Stomach (tissue), 4 donors: ENCODE results near the gene KEL.

Source experiments
- CTCF ChIP-seq, 7 experiments: fragments of 450-650 bp in 4 of 7; fragments of 200-600 bp in 3 of 7; sonication (generic) in 3 of 7; IDR thresholded peaks; one replicate each; pipeline ENCODE4 v1.5.1; 2016 to 2019; ENCODE audit warnings: antibody characterized with exemption in 7 of 7, control low read depth in 2 of 7, mild to moderate bottlenecking in 1 of 7
- EP300 ChIP-seq: sonication (generic); formaldehyde crosslinking; IDR thresholded peaks from one replicate; pipeline ENCODE4 v1.6.1; 2017; ENCODE audit warnings: antibody characterized with exemption
- POLR2A ChIP-seq, 4 donors: fragments of 450-650 bp; IDR thresholded peaks; one replicate each; pipeline ENCODE4 v1.6.1; 2016; ENCODE audit warnings: antibody characterized with exemption in 4 of 4, control low read depth in 2 of 4, mild to moderate bottlenecking in 1 of 4, moderate library complexity in 1 of 4

GRCh38 chr7:143008007-143008901, 46.1 kb upstream of the KEL start:
- TF ChIP-seq CTCF (IDR thresholded peaks at IDR 0.05) (peak in 6 of 7 experiments; percentile 38 to 97 (median 94)), POLR2A (IDR thresholded peaks at IDR 0.05) (no peak), EP300 (no peak)
